Epidermal melanocyte (primary cell): ENCODE data around the gene UFD1.

Experiments
- DNase-seq: peaks from one replicate; pipeline ENCODE4 v3.0.0; 2011; ENCODE audit warnings: low spot score; ENCODE audit not compliant: insufficient read length

Gene UFD1

DNA sequence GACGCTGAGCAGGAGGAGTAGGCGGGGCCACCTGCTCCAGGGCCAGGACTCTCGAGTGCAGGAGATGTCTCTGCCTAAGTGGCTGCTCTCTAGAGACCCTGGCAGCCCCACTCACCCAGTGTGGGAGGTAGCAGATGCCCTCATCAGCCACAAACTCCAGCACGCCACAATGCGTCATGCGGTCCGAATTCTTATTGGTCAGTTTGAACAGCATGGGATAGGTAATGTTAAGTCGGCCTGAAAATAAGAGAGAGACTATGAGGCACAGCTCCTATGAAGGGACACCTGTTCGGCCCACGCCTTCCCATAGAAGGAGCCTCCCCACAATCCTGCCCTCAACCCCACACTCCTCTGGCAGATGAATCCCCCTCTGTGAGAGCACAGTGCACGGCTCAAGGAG, 7.4 kb downstream of the UFD1 start:
- no peak for DNase-seq

DNA sequence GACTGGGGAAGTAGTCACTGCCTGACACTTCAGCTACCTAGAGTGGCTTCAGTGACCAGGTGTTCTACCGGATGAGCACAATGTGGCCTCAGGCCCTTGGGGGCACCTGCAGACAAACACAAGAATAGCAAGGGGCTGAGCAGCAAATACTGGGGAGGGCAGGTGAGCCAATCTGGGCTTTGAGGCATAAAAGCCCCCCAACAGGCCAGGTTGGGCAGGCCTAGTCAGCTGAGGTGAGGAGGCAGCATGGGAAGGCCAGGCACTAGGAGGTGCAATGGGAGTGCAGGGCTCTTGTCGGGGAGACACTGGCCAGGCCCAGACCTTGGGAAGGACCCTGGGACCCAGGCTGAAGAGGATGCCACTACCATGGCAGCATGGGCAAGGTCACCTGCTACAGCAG, 9.0 kb downstream of the UFD1 start:
- DNase-seq, result no peak

- DNase-seq, result no peak
Measured at GRCh38 chr22:19469421-19469820, 9.6 kb downstream of the UFD1 start.

DNA sequence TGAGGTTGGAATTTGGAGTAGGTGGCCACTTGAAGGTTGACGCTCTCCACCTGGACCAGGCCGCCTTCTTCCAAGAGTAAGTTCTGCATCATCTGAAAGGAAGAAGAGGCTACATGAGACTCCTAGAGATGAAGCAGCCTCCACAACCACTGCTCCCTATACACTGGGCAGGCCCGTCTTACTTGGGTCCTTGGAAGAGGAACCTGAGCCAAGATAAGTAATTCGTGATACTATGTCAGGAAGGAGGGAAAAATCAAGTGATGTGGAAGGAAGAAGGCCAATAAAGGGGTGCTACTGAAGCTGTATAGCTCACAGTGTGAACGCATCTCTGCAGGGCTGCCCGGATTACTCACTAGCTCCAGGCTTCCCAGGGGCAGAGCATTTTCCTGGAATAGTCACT, 11.1 kb downstream of the UFD1 start:
- no peak for DNase-seq

DNA sequence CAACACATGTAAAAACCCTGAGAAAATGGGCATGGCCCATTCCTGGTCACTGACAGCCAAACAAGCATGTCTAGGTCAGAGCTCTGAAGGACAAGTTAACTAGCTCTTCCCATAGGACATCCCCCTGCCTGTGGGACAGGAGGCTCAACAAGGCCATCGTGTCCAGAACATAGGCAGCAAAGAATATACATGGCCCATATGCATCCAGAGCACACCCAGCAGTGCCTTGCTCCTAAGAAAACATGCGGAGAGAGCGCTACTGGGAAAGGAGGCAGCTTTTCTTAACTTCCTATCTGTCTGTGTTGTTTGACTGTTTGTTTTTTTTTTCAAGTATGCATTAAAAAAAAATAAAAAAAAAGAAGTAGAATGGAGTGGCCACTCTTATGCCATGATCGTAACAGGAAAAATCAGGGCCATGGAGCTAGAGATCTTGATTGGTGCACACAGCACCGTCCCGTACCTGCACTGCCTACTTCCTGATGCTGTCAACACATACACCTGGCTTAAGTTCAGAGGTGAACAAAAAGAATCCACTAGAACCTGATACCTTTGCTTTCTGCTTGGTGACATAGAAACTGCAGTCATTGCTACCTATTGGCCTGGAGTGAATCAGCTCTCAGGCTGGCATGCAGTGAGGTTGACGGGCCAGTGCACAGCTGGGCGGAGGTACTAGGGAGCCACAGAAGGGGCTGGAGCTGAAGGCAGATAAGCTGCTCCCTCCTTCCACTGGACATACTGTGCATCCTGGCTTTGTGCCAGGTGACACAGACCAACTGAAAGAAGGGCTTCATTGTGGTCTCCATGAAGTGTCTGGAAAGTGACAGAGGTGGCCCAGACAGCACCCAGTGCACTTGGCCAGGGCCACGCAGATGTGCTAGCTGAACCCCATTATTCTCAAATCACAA, 11.9 kb downstream of the UFD1 start:
- DNase-seq, result no peak

DNA sequence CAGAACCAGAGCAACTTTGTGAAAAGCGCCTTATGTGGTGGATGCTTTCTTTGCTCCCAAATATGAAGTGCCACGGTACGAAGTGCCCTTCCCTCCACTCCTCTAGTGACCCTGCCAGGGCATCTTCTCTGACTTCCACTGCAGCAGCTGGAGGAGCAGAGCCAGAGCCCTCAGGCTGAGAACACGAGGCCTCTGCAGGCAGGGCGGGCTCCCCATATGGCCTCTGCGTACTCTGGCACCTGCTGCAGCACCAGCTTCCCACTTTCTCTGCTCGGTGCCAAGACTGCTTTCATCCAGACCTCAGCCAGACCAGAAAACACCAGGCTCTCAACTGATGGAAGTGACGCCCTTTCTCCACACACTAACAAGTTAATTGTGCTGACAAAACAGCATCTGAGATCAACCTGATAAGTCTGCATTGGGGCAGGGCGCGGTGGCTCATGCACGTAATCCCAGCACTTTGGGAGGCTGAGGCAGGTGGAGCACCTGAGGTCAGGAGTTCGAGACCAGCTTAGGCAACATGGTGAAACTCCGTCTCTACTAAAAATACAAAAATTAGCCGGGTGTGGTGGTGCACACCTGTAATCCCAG, 12.8 kb downstream of the UFD1 start:
- DNase-seq, result no peak

- no peak for DNase-seq
Measured at GRCh38 chr22:19464975-19465374, 14.0 kb downstream of the UFD1 start.

GRCh38 chr22:19464546-19464945, 14.4 kb downstream of the UFD1 start:
- no peak for DNase-seq

GRCh38 chr22:19463491-19464469, 15.2 kb downstream of the UFD1 start:
- DNase-seq, result peak; percentile 44

GRCh38 chr22:19463008-19463407, 16.0 kb downstream of the UFD1 start:
- no peak for DNase-seq

DNA sequence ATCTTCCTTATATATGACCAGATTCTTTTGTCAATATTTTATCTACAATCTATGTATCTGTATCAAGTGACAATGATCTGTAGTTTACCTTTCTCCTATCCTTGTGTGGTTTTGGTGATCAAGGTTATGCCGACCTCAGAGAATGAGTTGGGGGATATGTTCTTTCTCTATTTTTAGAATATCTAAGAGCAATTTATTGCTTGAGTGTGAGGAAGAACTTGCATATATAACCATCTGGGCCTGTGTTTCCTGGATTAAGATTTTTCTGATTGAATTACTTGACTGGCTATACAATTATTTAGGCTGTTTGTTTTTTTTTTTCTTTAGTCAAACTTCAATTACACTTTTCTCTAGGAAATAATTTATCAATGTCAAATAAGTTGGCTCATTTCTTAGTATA, 17.5 kb downstream of the UFD1 start:
- no peak for DNase-seq

- DNase-seq, result no peak
Measured at GRCh38 chr22:19460036-19460435, 19.0 kb downstream of the UFD1 start.

DNA sequence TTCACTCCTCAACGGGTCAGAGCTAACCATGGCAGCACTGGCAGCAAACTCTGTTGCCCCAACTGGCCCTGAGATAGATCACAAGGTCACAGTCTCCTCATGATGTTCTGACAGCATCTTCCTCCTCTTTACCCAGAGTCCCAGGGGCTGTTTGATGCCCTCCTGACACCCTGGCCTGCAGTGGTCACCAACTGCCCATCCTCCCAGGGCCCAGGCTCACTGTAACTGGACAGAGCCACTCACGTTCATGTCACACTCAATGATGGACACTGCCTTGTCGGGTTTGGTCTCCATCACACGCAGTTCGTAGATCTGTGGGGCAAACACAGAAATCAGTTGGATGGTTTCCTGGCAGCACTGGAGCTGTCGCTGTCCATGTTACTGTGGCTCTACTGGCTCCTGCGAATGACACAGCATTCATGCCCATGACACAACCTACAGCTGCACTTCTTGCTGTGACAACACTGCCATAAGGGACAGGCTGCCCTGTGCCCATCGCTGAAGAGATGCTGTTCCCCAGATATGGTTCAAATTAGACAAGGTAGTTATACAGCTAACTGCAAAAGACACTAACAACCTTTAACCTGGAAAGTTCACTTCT, 21.1 kb downstream of the UFD1 start:
- DNase-seq, result no peak

DNA sequence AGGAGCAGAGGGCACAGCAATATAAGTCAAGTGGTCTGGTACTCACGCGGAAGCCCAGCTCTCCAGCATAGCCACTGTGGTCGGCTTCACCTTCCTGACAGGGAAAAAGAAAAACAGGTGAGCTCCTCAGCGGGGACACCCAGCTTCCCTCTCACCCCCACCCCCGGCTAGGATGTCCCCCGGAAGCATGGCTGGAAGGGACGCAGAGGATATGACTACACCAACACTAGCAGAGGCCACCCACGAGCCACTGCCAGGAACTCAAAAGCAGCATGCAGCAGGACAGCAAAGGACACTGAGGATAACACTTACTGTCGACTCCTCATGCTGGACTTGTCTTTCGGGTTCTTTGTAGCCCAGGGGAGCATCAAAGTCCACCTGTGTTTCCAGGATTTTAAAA, 22.5 kb downstream of the UFD1 start:
- no peak for DNase-seq

GRCh38 chr22:19455585-19456370, 23.2 kb downstream of the UFD1 start:
- no peak for DNase-seq

- DNase-seq, result no peak
Measured at GRCh38 chr22:19455033-19455432, 24.0 kb downstream of the UFD1 start.

GRCh38 chr22:19454156-19454555, 24.8 kb downstream of the UFD1 start:
- DNase-seq, result no peak

- DNase-seq, result no peak
Measured at GRCh38 chr22:19453718-19454117, 25.3 kb downstream of the UFD1 start.

GRCh38 chr22:19451570-19451969, 27.4 kb downstream of the UFD1 start:
- no peak for DNase-seq

DNA sequence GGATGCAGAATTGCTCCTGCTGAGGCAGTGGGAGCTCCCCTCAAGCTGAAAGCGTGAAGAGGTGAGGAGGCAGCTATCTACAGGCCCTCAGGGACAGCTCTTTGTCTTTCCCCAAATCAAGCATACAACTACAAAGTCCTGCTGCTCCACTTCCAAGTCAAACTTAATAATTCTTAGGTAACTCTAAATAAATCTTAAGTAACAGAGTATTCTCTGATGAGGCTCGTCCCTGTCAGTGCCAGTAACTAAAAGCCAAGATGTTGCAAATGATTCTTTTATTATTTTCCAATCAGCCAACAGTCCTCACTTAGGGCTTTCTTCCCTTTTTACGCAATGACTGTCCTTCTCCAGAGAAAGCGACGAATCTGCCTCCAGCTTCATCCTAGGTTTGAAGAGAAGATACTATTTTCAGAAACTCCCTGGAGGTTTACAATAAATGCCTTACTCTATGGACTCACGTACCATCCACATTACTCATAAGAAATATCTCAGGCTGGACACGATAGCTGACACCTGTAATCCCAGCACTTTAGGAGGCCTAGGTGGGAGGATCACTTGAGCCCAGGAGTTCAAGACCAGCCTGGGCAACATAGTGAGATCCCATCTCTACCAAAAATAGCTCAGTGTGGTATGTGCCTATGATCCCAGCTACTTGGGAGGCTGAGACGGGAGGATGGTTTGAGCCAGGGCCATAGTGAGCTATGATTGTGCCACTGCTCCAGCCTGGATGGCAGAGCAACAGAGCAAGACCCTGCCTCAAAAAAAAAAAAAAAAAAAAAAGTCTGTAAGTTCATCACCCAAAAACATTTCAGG, 28.4 kb downstream of the UFD1 start:
- no peak for DNase-seq
